Fibroblast of lung (primary cell): ENCODE data around the gene HMG20B. TPM values are rescaled to one million over a fixed set of nuclear protein-coding genes. Genes with fewer than 3 reads are reported as not detected.

Source experiments
- DNase-seq, 2 donors: peaks; one replicate each; pipeline versions ENCODE4 v3.0.0 to v3.0.0-alpha.2; 2010; ENCODE audit warnings: low read depth in 2 of 2
- H2AFZ ChIP-seq: 2 replicates; pipeline ENCODE4 v1.5.1; 2012; ENCODE audit warnings: low read length, control low read depth, inconsistent platforms
- H3K27ac ChIP-seq: 2 replicates; pipeline ENCODE4 v1.5.1; 2011; ENCODE audit warnings: low read length, control low read depth; ENCODE audit not compliant: insufficient read depth
- H3K27me3 ChIP-seq: 2 replicates; pipeline ENCODE4 v1.5.1; 2011; ENCODE audit warnings: mild to moderate bottlenecking, low read length; ENCODE audit not compliant: control insufficient read depth, insufficient read depth
- H3K36me3 ChIP-seq: 2 replicates; pipeline ENCODE4 v1.5.1; 2011; ENCODE audit warnings: low read length; ENCODE audit not compliant: control insufficient read depth, insufficient read depth
- H3K4me1 ChIP-seq: 2 replicates; pipeline ENCODE4 v1.5.1; 2011; ENCODE audit warnings: low read length; ENCODE audit not compliant: control insufficient read depth, insufficient read depth; ENCODE audit errors: extremely low read depth
- H3K4me2 ChIP-seq: 2 replicates; pipeline ENCODE4 v1.5.1; 2011; ENCODE audit warnings: low read length, control low read depth; ENCODE audit not compliant: insufficient read depth; ENCODE audit errors: extremely low read depth
- H3K4me3 ChIP-seq, 4 experiments: fragments of 200-600 bp in 1 of 4; sonication (generic) in 1 of 4; replicated peaks in 1 of 4; 2 replicates each; pipeline ENCODE4 v1.5.1; 2011 to 2016; ENCODE audit warnings: low read length in 4 of 4, low read depth in 3 of 4, mild to moderate bottlenecking in 3 of 4, control low read depth in 2 of 4, inconsistent platforms in 1 of 4, mixed read lengths in 1 of 4; ENCODE audit not compliant: insufficient read depth in 1 of 4; ENCODE audit errors: control extremely low read depth in 1 of 4
- H3K79me2 ChIP-seq: 2 replicates; pipeline ENCODE4 v1.5.1; 2012; ENCODE audit warnings: mild to moderate bottlenecking, low read length, inconsistent platforms; ENCODE audit not compliant: control insufficient read depth, insufficient read depth
- H3K9ac ChIP-seq: 2 replicates; pipeline ENCODE4 v1.5.1; 2011; ENCODE audit warnings: mild to moderate bottlenecking, low read length, control low read depth; ENCODE audit not compliant: insufficient read depth
- H3K9me3 ChIP-seq: 2 replicates; pipeline ENCODE4 v1.5.1; 2012; ENCODE audit warnings: low read depth, low read length; ENCODE audit not compliant: control insufficient read depth, insufficient read depth
- H4K20me1 ChIP-seq: 2 replicates; pipeline ENCODE4 v1.5.1; 2011; ENCODE audit warnings: low read length; ENCODE audit not compliant: control insufficient read depth, insufficient read depth; ENCODE audit errors: extremely low read depth
- CTCF ChIP-seq, 2 donors: IDR thresholded peaks in 1 of 2; conservative IDR thresholded peaks in 1 of 2; 1 replicate in 1 of 2; 2 replicates in 1 of 2; pipeline ENCODE4 v1.5.1; 2011 to 2012; ENCODE audit warnings: low read length in 2 of 2, control low read depth in 1 of 2, inconsistent platforms in 1 of 2, low read depth in 1 of 2, mild to moderate bottlenecking in 1 of 2
- EZH2 ChIP-seq: IDR thresholded peaks from 2 replicates; pipeline ENCODE4 v1.5.1; 2012; ENCODE audit warnings: low read length, control low read depth, mild to moderate bottlenecking; ENCODE audit errors: missing control alignments
- polyA plus RNA-seq, 2 donors: library from polyadenylated mRNA; depleted of rRNA in 1 of 2; stranded (reverse) in 1 of 2; unstranded in 1 of 2; fragments of >200 nt; gene quantifications; 2 replicates each; pipeline ENCODE4 v1.2.1, GENCODE V29; 2011 to 2012; ENCODE audit warnings: missing spikeins in 1 of 2
- total RNA-seq: library from RNA; depleted of rRNA; stranded (reverse); fragments of >200 nt; gene quantifications from 2 replicates; pipeline ENCODE4 v1.2.1, GENCODE V29; 2014

The HMG20B gene
- total and polyA plus RNA-seq, 2 donors (not counting 1 experiment from before 2014, with no cell fraction given), result 27.3 to 63.6 TPM

- Histone ChIP-seq H2AFZ (no peak overlapping the region), H3K4me1 (peaks cover 5% of the 10 kb centered on the region), H3K36me3 (peaks cover 38% of the 10 kb centered on the region), H3K27ac (no peak overlapping the region), H4K20me1 (no peaks in the 10 kb centered on the region), H3K79me2 (no peaks in the 10 kb centered on the region), H3K27me3 (no peaks in the 10 kb centered on the region), H3K9ac (no peak overlapping the region), H3K4me3 (no peak overlapping the region), H3K4me2 (no peak overlapping the region), H3K9me3 (no peaks in the 10 kb centered on the region)
- DNase-seq, result no peak
- no peak for TF ChIP-seq CTCF (conservative IDR thresholded peaks at IDR 0.05 in 1 of 2, IDR thresholded peaks at IDR 0.05 in 1 of 2; ENCODE audit: low read depth in 1 of 2, low read length in 2 of 2)
- no peak for TF ChIP-seq EZH2
Measured at GRCh38 chr19:3535235-3535535, 37.6 kb upstream of the HMG20B start.

DNA sequence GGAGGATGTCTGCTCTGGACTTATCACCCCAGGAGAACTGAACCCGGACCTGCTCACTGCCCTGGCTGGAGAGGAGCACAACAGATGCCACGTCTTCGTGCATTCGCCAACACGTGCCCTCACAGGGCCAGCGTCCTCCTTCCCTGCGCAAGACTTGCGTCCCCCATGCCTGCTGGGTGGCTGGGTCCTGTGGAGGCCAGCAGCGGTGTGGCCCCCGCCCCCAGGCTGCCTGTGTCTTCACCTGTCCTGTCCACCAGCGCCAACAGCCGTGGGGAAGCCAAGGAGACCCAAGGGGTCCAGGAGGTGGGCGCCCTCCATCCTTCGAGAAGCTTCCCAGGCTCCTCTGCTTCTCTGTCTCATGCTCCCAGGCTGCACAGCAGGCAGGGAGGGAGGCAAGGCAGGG, 37.2 kb upstream of the HMG20B start:
- Histone ChIP-seq H3K4me2 (no peak overlapping the region), H3K9ac (no peak overlapping the region), H3K36me3 (peaks cover 37% of the 10 kb centered on the region), H3K4me1 (peaks cover 5% of the 10 kb centered on the region), H3K9me3 (no peaks in the 10 kb centered on the region), H3K27ac (no peak overlapping the region), H3K4me3 (no peak overlapping the region), H2AFZ (no peak overlapping the region), H4K20me1 (no peaks in the 10 kb centered on the region), H3K79me2 (no peaks in the 10 kb centered on the region), H3K27me3 (no peaks in the 10 kb centered on the region)
- no peak for TF ChIP-seq CTCF (conservative IDR thresholded peaks at IDR 0.05 in 1 of 2, IDR thresholded peaks at IDR 0.05 in 1 of 2; ENCODE audit: low read depth in 1 of 2, low read length in 2 of 2)
- no peak for TF ChIP-seq EZH2
- no peak for DNase-seq

DNA sequence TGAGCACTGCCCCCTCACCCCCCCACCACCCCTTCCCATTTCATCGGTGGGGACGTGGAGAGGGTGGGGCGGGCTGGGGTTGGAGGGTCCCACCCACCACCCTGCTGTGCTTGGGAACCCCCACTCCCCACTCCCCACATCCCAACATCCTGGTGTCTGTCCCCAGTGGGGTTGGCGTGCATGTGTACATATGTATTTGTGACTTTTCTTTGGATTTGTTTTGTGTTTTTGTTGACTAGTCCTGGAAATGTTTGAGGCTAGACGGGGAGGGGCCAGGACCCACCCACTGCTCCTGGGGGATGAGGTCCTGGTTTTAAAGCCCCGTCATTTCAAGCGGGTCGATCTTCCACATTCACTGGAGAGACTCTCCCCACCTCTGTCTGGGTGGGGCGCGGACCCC, 36.8 kb upstream of the HMG20B start:
- no peak overlapping the region for H3K4me2 ChIP-seq
- DNase-seq, result no peak
- no peaks in the 10 kb centered on the region for H3K27me3 ChIP-seq
- H3K9me3 ChIP-seq, result no peaks in the 10 kb centered on the region
- H3K27ac ChIP-seq, result no peak overlapping the region
- TF ChIP-seq EZH2 (no peak), CTCF (conservative IDR thresholded peaks at IDR 0.05 in 1 of 2, IDR thresholded peaks at IDR 0.05 in 1 of 2; ENCODE audit: low read depth in 1 of 2, low read length in 2 of 2) (no peak)
- peaks cover 35% of the 10 kb centered on the region for H3K36me3 ChIP-seq
- no peaks in the 10 kb centered on the region for H4K20me1 ChIP-seq
- H3K4me1 ChIP-seq, result peaks cover 5% of the 10 kb centered on the region
- H3K9ac ChIP-seq, result no peak overlapping the region
- no peak overlapping the region for H3K4me3 ChIP-seq
- H2AFZ ChIP-seq, result no peak overlapping the region
- H3K79me2 ChIP-seq, result no peaks in the 10 kb centered on the region
